Fibroblast of villous mesenchyme (primary cell): ENCODE results near the gene CACNG4. TPM values are rescaled to one million over a fixed set of nuclear protein-coding genes. Genes with fewer than 3 reads are reported as not detected.

Experiments
- DNase-seq: peaks from one replicate; pipeline ENCODE4 v3.0.0-alpha.2; 2010; ENCODE audit warnings: low read depth
- H3K4me3 ChIP-seq: 2 replicates; pipeline ENCODE4 v1.5.1; 2011; ENCODE audit warnings: low read depth, mild to moderate bottlenecking, low read length
- CTCF ChIP-seq: IDR thresholded peaks from 2 replicates; pipeline ENCODE4 v1.5.1; 2012; ENCODE audit warnings: low read depth, mild to moderate bottlenecking, low read length; ENCODE audit not compliant: insufficient read depth
- total RNA-seq: library from RNA; depleted of rRNA; stranded (reverse); fragments of >200 nt; gene quantifications from 2 replicates; pipeline ENCODE4 v1.2.3, GENCODE V29; 2012

CACNG4 gene
- total RNA-seq, 1 donor: not detected

- DNase-seq: no peak
- H3K4me3 ChIP-seq: no peak overlapping the region
- no peak for TF ChIP-seq CTCF
Observed at GRCh38 chr17:67071595-67071994, 107.1 kb downstream of the CACNG4 start.

GRCh38 chr17:67072885-67073284 is 108.4 kb downstream of the CACNG4 start:
- no peak for DNase-seq

GRCh38 chr17:67074781-67075180 is 110.3 kb downstream of the CACNG4 start:
- TF ChIP-seq CTCF: no peak
- H3K4me3 ChIP-seq: no peak overlapping the region
- DNase-seq: no peak

More at GRCh38 chr17:67072885-67073284, 108.4 kb downstream of the CACNG4 start:
- TF ChIP-seq CTCF: no peak
- no peak overlapping the region for H3K4me3 ChIP-seq

- TF ChIP-seq CTCF: no peak
- no peak overlapping the region for H3K4me3 ChIP-seq
Observed at GRCh38 chr17:67076290-67076689, 111.8 kb downstream of the CACNG4 start.

GRCh38 chr17:67078292-67078691 is 113.8 kb downstream of the CACNG4 start:
- H3K4me3 ChIP-seq: no peak overlapping the region
- no peak for DNase-seq
- no peak for TF ChIP-seq CTCF

More at GRCh38 chr17:67076290-67076689, 111.8 kb downstream of the CACNG4 start:
- DNase-seq: no peak

GRCh38 chr17:67079491-67079890 is 115.0 kb downstream of the CACNG4 start:
- no peak for DNase-seq
- no peak overlapping the region for H3K4me3 ChIP-seq
- TF ChIP-seq CTCF: no peak

GRCh38 chr17:67080804-67081203 is 116.3 kb downstream of the CACNG4 start:
- no peak overlapping the region for H3K4me3 ChIP-seq
- no peak for DNase-seq
- no peak for TF ChIP-seq CTCF
